TTC549 (cell line): ENCODE measurements around the gene TXN.
"Not testable (repeated sequence)": the region's sequence is repeated elsewhere in the genome, so short reads cannot be mapped to it uniquely, and the experiment has no call there.

Experiments used
- FAIRE-seq: peaks from 2 replicates; lab custom pipeline; 2012; peaks lifted over from hg19 to GRCh38; lab: Jason Lieb, UNC

The TXN gene

DNA sequence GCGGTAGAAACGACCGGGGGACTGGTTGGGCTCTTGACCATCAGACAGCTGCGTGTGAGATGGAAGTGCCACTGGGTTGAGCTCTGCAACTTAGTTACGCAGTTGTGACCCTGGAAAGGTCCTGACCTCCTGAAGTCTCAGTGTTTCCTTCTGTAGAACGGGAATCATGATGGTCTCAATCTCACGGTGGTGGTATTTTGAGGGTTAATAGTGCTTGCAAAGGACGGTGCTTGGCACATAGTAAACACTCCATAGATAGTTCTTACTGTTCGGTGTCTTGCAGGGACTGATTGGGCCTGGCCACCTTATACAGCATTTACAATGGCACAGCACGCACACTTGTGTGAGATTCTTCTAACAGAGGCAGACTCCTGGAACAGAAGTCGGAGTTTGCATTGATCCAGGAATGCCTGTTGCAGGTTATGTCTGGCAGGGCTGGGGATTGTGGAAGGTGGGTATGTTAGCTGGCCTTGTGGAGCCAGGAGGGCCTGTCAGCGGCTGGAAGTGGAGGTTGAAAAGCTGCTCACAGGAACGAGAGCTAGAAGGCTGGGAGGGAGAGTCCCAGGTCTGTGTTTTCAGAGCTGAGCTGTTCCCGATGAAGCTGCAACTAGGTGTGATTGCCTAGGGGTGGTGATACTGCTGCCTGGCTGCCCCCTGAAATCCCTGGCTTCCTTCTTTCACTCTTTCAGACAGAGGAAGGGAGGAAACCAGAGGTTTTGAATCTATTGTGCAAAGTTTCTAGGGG is 962 bp upstream of the TXN start:
- no peak for FAIRE-seq

DNA sequence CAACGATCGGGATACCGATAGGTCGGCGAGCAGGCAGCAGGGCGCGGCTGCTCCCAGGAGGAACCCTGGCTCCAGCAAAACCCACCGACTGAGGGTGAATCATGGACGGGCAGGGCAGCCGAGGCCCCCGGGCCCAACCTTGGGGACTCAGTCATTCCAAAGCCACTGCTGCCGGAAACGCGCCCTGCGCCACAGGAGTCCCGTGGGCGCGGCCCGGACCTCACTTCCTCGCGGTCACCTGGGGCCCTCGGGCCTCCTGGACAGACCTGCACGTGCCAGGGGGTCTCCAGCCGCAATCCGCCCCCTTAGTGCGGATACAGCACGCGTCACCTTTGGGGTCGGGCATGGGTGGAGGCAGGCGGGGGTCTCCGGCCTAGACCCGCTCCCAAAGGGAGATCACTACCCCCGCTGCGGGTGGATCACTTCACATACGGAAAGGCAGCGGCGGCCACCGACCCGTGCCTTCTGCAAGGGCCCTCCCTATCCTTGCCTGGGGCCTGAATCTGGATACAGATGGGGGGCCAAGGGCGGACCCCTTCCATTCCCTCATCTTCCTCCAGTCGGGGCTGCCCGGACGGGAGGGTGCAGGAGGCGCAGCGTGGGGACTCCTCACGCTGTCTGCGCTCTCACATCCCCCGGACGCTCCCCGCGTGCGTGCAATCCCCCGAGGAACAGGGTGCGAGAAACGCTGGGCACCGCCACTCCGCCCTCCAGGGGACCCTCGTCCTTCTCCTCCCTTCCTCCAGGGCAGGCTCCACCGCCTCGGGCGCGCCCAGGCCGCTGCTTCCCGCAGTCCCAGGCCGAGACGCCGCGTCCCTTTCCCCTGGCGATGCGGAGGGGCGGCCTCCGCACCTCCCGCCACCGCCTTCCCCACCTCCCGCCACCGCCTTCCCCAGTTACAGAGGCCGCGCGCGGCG is 586 bp downstream of the TXN start:
- no peak for FAIRE-seq

DNA sequence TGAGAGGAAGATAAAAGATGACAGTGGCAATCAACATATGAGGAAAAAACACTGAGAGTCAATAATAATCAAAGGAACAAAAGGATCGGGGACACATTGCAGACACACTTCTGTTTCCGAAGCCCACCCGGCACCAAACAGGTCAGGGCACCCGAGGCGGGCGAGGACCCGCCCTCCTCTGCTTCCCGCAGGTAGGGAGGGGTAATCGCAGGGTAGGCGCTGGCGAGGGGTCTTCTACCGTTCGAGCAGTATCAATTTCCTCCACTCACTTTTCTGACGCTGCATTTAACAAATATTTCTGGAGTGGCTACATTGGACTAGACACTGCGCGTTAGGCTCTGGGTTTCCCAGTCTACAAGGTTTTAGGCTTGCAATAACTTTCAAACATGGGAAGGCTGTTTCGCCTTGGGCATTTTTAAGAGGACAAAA is 1.3 kb downstream of the TXN start:
- FAIRE-seq, result no peak

DNA sequence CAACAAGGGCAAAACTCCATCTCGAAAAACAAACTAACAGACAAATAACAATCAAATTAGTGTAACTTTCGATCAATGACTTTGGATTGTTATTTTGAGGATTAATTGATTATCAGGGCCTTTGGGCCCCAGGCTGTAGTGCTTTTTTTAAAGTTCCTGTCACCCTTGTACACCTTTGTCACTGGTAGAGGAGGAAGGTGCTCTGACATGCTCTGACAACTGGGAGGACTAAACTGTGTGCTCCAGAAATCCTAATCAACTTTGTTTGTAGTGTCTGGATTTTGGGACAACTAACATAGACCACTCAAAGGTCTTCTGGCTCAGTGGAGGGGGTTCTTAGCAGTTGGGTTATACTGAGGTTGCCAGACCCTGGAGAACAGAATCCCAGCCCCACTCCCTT is 1.8 kb downstream of the TXN start:
- FAIRE-seq, result no peak

DNA sequence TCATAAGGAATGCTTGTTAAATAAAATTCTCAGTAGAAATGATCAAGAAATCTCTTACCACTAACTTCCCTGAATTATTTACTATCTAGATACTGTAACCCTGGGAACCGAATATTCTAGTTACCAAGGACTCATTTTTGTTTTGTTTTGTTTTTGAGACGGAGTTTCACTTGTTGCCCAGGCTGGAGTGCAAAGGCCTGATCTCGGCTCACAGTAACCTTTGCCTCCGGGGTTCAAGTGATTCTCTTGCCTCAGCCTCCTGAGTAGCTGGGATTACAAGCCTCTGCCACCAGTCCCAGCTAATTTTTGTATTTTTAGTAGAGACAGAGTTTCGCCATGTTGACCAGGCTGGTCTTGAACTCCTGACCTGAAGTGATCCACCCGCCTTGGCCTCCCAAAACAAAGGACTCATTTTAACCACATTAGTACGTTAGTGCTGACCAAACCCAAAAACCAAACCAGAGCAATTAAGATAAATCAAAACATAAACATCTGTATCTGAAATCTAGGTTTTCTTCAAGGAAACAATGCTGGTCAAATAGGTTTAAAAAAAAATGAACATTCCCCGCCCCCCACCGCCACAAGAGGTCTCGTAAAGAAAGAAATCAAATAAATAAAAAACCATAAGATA is 3.7 kb downstream of the TXN start:
- no peak for FAIRE-seq

DNA sequence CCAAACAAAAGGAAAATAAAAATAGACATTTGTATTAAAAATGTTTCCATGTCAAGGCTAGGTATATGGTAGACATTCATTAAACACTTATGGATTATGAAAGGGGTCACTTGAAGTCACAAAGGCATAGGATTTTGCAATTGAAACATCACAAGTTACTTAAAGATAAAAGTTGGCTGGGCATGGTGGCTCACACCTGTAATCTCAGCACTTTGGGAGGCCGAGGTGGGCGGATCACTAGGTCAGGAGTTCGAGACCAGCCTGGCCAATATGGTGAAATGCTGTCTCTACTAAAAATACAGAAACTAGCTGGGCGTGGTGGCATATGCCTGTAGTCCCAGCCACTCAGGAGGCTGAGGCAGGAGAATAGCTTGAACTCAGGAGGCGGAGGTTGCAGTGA is 4.5 kb downstream of the TXN start:
- FAIRE-seq, result not testable (repeated sequence)

DNA sequence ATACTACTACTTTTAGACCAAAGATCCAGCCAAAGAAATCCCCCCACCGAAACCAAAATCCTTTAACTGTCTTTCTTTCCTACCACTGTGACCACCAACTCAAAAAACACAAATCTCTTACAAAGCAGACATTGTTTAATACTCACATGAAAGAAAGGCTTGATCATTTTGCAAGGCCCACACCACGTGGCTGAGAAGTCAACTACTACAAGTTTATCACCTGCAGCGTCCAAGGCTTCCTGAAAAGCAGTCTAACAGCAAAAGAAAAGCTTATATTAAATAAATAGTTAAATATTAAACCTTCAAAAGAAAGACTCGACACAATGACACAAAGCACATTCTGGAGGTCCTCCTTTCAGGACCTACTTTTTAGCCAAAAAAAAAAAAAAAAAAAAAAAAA is 5.1 kb downstream of the TXN start:
- no peak for FAIRE-seq

DNA sequence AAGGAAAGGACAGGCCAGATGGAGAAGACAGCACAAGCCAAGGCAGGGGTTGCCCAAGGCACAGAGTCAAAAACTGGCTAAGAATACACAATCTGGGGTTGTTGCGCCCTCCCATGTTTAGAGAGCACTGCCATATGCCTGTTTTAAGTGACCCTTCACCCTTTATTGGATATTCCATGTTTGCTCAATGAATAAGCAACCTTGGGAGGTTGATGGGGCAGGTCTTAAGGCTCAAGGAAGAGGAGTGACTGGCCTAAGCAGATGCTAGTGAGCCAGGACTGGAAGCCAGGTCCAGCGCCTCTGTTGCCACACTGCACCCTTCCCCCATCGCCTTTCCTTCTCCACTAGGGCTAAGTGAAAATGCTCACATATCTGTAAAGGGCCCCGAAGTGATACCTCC is 6.7 kb downstream of the TXN start:
- no peak for FAIRE-seq

DNA sequence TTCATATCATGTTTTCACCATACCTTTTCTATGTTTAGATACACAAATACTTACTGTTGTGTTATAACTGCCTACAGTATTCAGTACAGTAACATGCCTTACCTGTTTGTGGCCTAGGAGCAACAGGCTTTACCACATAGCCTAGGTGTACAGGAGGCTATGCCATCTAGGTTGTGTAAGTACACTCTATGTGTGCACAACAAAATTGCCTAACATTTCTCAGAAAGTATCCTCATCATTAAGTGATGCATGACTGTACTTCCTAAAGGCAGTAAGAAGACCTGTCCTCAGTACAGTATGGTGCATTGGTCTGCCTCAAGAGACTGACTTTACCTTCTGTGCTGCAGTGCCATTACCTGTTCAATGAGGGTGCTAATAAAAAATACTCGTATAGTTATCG is 7.9 kb downstream of the TXN start:
- FAIRE-seq, result no peak

DNA sequence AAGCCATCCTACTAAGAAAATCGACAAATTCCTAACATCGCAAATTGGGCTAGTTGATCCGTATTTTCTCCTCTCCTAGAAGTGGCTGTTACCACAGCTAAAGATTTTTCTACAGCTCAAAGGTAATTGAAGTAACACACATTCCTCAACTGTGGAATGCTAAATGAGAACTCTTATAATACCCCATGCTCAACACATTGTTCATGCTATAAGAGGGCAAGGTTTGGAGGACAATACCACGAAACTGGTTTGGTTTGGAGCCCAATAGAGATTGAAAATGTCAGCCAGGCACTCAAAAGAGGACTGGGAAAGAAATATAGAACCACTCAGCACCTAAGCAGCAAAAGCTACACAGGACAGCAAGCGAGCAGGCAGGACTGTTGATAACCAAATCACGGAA is 10.1 kb downstream of the TXN start:
- FAIRE-seq, result no peak

DNA sequence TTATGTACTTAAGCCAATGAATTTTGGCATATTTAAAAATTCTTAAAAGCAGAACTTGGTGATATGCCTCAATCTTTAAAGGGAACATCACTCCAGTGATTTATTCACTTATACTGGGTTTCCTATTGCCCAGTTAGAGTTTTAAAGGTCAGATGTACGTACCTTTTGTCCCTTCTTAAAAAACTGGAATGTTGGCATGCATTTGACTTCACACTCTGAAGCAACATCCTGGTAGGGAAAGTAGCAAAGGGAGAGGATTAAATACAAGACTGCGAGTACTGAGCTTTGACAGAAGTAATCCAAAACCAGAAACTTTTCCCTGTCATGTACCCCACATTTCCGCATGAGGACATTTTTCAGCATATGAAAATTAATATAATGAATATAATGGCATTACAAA is 11.7 kb downstream of the TXN start:
- FAIRE-seq, result no peak

DNA sequence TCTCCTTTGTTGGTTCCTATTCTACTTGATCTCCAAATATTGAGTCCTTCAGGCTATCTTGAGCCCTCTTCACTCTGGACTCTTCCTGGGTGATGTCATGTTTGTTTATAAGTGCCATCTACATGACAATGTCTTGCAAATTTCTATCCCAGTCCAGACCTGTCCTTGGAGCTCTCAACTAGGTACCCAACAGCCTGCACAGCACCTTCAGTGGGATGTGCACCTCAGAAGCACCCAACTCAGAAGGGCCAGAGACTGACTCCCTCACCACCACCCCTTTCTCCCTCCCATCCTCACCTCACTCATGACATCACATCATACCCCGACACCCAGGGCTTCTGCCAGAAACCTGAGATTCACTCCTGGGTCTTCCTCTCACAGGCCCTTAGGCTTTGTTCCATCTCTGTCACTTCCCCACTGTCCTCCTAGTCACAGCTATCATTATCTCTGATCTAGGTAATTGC is 14.4 kb downstream of the TXN start:
- FAIRE-seq, result no peak

DNA sequence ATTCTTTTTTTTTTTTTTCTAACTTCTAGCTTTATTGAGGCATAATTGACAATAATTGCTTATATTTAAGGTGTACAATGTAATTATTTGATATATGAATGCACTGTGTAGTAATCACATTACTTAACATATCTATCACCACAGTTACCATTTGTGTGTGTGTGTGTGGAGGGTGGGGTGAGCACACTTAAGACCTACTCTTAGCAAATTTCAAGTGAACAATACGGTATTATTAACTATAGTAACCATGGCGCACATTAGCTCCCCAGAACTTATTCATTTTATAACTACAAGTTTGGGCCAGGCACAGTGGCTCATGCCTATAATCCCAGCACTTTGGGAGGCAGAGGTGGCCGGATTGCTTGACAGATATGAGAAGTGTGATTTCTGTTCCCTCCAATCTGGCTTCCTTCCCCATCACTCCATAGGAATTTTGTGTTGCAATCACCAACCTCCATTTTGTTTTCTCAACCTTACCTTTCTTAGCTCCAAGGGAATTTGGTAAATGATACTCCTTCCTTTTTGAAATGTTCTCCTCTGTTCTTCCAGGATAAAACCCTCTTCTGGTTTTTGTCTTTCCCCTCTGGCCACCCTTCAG is 14.9 kb downstream of the TXN start:
- FAIRE-seq, result no peak

DNA sequence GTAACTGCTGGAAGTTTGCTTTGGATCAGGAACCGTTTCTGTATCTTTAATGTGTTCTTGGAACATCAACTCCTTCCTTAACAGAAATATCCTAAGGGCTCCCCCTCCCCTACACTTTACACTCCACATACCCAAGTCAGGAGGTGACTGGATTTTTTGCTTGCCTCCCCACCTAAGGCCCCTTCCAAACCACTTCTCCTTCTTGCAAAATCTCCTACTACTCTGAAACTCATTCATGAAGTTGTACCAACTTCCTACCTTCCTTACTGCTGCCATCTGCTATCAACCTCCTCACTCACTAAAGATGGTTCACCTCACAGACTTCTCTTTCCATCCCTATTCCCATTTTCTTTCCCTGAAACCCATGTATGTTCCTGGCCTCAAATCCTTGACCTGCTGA is 16.1 kb downstream of the TXN start:
- FAIRE-seq, result no peak

DNA sequence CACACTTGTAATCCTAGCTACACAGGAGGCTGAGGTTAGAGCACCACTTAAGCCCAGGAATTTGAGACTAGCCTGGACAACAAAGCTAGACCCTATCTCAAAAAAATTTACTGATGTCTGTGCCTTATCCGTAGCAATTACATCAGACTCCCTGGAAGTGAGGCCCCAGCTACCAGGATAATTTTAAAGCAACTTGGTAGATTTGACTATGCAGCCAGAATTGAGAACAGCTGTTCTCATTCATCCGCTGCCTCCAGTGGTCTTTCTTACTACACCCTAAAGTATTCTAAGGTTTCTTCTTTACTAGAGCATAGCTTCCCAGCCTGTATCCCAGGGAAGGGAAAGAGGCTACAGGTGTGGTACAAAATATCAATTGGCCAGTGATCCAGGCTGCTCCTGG is 28.0 kb downstream of the TXN start:
- FAIRE-seq, result no peak

DNA sequence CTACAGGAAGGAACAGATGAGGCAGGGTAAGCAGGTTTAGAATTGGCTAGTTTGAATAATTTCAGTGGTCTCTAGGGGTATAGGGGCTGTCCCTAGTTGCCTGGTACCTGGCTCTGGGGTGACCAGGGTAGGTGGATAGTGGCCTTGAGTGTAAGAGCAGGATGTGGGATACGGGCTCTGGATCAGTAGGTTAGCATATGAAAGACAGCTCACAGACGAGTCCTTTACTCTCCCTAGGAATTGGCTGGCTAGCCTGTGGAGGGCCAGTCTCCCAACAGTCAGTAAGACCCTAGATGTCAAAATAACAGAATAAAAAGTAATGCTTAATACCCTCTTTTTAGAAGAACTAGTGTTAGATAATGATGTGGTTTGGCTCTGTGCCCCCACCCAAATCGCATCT is 31.7 kb downstream of the TXN start:
- no peak for FAIRE-seq

DNA sequence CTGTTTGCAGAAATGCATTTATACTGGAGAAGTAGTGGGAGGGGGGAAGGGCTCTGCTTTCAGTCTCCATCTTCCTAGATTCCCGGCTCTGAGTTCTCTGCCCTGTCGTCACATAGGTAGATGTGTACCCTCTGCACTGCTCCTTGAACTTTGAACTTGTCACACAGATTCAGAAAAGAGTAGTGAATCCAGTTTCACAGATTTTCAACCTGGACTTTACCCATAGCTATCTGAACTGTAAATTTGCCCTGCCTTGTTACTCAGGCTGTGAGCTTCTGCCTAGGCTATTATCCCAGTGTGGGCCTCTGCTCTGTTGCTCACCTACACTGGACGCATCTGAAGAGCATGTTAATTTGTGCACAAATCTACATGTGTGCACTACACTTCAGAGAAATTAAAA is 35.5 kb downstream of the TXN start:
- FAIRE-seq, result no peak

DNA sequence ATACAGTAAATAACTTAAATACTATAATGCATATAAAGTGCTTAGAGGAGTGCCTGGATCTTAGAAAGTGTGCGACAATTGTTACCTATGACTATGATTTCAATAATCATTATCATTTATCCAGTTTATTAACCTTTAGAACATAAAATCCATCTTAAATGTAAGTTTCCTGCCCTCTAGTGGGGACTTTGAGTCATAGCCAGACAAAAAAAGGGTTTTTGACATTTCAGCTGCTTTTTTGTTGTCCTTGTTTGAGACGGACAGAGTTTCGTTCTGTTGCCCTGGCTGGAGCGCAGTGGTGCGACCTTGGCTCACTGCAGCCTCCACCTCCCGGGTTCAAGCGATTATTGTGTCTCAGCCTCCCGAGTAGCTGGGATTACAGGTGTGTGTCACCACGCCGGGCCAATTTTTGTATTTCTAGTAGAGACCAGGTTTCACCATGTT is 38.6 kb downstream of the TXN start:
- FAIRE-seq, result no peak

DNA sequence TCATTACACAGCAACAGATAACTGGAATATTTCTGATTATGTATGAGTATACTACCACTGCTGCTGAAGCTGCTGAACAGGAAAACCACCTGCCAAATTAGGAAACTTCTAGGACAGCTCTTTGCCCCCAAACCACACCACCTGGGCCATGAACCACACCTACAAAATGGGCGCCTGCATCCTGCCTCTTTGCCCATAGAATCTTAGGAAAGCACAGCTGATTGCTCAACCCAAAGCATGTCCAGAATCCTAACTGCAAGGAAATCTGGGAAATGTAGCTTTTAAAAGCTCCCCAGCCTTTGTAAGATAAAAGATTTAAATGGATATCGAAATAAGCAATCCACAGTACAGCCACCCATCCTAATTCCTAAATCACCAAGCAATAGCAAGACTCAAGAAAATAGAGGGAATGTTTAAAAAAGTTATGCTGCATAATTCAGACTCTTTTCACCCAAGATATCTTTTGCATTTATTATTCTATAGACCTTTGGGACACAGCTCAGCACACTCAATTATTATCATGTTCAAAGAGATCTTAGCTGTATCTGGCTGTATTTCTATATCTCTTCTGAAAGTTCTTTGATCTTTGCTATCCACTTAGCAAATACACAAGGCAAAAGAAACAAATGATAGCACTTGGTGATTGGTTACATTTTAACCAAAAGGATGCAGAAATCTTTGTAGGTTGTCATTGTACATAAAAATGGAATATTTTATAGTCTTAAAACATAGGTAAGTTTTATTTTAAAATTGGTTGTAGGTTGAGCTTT is 41.5 kb downstream of the TXN start:
- no peak for FAIRE-seq

DNA sequence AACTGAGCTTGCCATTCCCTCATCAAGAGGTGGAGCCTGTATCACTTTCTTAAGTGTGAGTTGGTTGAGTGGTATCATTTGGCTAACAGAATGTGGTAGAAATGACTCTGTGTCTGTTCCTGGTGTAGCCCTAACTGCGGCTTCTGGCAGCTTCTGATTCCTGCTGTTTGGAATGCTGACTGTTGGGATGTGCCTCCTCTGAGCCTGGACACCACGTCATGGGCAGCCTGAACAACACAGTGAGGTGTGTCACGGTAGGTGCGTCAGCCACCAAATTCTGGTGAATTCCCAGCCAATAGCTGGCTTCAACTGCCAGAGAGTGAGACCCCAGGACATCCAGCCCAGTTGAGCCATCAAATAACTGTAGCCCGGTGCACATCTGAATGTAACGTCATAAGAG is 42.2 kb downstream of the TXN start:
- FAIRE-seq, result no peak

DNA sequence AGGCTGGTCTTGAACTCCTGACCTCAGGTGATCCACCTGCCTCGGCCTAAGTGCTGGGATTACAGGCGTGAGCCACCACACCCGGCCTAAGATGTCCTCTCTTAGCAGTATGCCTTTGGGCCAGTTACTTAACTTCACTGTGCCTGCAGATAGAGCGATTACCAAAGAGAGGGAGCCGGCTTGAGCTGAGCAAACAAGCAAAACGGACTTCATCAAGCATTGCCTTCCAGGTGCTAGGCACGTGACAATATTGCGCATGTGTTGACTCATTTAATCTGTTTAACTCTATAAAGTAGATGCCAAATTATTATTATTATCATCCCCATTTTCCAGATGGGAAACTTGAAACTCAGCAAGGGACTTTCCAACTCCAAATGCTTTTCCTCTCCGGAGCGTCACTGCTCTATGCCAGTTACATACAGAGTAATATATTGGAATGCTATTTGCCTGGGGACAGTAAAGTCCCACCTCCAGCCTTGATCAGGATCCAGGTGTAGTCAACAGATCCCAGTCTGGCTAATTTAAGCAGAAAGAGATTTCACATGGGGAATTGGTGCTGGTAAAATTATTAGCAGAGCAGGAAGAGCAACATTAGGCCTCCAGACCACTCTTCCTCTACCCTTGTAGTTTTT is 42.8 kb downstream of the TXN start:
- FAIRE-seq, result no peak
